Mammary epithelial cell (primary cell): ENCODE measurements around the gene TBC1D16.

Experiments
- EZH2 ChIP-seq: IDR thresholded peaks from 2 replicates; pipeline ENCODE4 v1.6.1; 2012; ENCODE audit warnings: low read length, inconsistent platforms, borderline replicate concordance
- TF ChIP-seq, protein P1 (sequence below), 2 donors: IDR thresholded peaks in 1 of 2; conservative IDR thresholded peaks in 1 of 2; 2 replicates each; pipeline ENCODE4 v1.5.1; 2011 to 2012; ENCODE audit warnings: inconsistent platforms in 2 of 2, low read length in 2 of 2, mild to moderate bottlenecking in 2 of 2, control low read depth in 1 of 2, low read depth in 1 of 2; ENCODE audit not compliant: insufficient read depth in 1 of 2; ENCODE audit errors: extremely low read depth in 1 of 2

DNA sequence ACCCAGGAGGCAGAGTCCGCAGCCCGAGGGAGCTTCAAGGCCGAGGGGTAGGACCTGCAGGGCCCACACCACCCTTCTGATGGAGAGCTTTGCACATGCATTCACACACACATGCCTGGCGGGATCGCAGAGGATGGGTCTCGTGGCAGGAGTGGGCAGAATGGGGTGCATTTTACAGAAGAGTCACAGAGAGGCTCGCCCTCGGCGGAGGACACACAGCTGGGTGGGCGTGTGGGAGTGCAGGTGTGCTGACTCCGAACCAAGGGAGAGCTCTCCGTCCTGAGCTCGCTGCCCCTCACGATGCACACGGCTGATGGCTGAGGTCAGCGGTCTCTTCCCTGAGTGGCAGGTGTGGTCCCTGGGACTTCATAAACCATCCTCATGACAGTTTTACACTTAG lies 99.6 kb downstream of the TBC1D16 start:
- TF ChIP-seq, protein P1, sequence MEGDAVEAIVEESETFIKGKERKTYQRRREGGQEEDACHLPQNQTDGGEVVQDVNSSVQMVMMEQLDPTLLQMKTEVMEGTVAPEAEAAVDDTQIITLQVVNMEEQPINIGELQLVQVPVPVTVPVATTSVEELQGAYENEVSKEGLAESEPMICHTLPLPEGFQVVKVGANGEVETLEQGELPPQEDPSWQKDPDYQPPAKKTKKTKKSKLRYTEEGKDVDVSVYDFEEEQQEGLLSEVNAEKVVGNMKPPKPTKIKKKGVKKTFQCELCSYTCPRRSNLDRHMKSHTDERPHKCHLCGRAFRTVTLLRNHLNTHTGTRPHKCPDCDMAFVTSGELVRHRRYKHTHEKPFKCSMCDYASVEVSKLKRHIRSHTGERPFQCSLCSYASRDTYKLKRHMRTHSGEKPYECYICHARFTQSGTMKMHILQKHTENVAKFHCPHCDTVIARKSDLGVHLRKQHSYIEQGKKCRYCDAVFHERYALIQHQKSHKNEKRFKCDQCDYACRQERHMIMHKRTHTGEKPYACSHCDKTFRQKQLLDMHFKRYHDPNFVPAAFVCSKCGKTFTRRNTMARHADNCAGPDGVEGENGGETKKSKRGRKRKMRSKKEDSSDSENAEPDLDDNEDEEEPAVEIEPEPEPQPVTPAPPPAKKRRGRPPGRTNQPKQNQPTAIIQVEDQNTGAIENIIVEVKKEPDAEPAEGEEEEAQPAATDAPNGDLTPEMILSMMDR (conservative IDR thresholded peaks at IDR 0.05 in 1 of 2, IDR thresholded peaks at IDR 0.05 in 1 of 2; ENCODE audit: extremely low read depth in 1 of 2, insufficient read depth in 1 of 2, low read depth in 1 of 2, low read length in 2 of 2), result no peak
- TF ChIP-seq EZH2, result no peak
